Vagina (tissue), 2 donors: ENCODE results near the gene RAB11FIP4.

Experiments used
- CTCF ChIP-seq, 3 experiments: fragments of 450-650 bp in 2 of 3; fragments of 200-600 bp in 1 of 3; sonication (generic) in 1 of 3; IDR thresholded peaks; one replicate each; pipeline ENCODE4 v1.5.1; 2017 to 2019; ENCODE audit warnings: antibody characterized with exemption in 3 of 3, mild to moderate bottlenecking in 2 of 3, moderate library complexity in 2 of 3
- POLR2A ChIP-seq, 2 donors: fragments of 450-650 bp; IDR thresholded peaks; one replicate each; pipeline ENCODE4 v1.6.1; 2017; ENCODE audit warnings: antibody characterized with exemption in 2 of 2, mild to moderate bottlenecking in 2 of 2, moderate library complexity in 2 of 2
- POLR2AphosphoS5 ChIP-seq, 2 donors: sonication (generic); formaldehyde crosslinking; IDR thresholded peaks; one replicate each; pipeline ENCODE4 v1.9.0; 2017; ENCODE audit warnings: antibody characterized with exemption in 2 of 2, mild to moderate bottlenecking in 2 of 2, low read depth in 1 of 2; ENCODE audit not compliant: insufficient read depth in 1 of 2

- no peak for TF ChIP-seq CTCF (IDR thresholded peaks at IDR 0.05)
- no peak for TF ChIP-seq POLR2A (IDR thresholded peaks at IDR 0.05)
- TF ChIP-seq POLR2AphosphoS5 (IDR thresholded peaks at IDR 0.05; ENCODE audit: insufficient read depth in 1 of 2, low read depth in 1 of 2), result no peak
Observed at GRCh38 chr17:31366088-31366487, 25.4 kb upstream of the RAB11FIP4 start.
